Activated effector memory CD4-positive, alpha-beta T cell treated with Interleukin-2 at 50 U/mL for 16 hours (primary cell): Measurements from ENCODE around the gene ELN.

Source experiments
- DNase-seq: peaks from one replicate; pipeline ENCODE4 v3.0.0-alpha.2; 2020

The ELN gene

DNA sequence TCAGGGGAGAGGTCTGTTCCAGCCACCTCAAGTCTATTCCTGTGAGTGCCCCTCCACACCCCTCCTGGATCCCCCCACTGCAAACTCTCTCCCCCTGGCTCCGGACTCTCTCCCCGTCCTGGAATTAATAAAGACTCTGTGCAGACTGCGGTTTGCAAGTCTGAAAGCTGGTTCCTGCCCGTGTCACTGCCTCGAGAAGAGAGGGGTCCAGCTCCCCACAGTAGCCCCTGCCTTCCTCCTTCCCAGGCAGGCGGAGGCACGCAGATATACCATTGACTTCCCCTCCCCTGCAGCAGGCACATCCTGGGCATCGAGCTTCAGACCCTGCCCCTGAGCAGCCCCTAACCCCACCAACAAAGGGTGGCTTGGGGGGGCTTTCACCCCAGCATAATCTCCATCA lies 2.2 kb upstream of the ELN start:
- no peak for DNase-seq

DNA sequence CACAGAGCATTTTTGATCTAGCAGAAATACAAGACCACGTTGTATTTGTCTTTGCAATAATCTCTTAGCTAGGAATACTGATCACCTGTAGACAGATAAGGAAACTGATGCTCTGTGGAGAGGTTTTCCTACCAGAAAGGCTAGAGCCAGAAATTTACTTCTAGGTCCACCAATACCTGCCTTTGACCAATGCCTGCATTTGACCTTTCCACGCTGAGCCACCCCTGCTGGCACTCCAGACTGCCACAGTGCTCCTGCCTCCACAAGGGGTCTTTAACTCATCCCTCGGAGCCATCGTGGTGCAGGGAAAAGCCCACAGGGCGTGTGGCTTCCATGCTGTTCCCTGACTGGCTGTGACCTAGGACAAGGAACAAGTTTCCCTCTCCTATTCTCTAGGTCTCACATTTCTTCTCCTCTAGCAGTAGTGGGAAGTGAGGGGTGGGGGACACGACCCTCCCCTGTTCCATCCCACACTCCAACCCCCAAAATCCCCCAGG lies 1.5 kb upstream of the ELN start:
- DNase-seq, result no peak

DNA sequence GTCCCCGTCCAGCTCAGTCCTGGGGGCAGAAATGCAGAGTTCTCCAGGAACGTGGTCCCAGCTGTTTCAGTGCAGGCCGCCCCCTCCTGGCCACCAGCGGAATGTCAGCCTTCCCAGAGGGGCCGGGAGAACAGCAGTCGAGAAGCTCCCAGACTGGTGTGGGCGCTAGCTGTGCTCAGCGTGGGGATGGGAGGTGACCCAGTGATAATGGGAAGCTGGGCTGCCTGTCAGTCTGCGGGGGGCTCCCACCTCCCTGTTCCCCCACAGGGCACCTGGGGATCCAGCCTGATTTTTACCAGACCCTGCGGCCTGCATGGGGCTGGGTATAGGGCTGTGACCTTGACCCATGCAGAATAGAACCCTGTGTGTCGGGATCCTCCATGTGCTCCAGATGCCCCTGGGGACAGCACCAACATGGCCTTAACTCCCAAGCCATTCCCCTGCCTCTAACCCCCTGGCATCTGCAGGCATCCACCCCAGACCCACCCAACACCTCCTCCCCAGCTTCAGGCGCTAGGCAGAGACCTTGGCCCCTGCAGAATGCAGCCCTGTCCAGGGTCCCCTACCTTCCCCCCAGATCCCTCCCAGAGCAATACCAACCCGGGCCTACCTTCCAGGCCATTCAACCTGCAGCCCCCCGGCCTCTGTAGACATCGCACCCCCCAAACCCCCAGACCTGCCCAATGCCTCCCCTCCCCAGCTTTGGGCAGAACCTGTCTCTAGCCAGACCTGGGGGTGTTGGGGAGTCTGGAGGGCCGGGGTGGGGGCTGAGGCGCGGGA lies 880 bp upstream of the ELN start:
- DNase-seq, result peak; percentile 33

DNA sequence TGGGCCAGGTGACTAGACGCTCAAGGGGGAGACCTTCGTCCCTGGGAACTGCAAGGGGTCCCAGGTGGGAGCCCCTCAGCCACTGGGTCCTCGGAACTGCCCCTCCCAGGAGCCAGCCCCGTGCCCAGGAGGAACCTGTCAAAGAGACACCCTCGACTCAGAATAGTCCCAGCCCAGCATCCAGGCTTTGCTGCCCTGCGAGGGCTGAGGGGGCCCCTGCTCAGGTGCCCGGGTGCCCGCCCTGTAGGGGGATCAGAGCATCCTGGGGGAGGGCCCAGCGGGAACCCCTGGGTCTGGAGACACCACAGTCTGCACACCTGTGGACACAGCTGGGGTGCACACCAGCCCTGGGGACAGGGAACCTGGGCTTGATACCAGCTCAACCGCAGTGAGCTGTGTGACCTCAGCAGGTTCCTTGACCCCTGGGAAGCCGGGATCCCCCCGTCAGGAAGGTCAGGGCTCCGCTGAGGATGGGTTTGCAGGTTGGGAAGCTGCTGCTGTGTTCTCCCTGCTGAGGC lies 407 bp downstream of the ELN start:
- no peak for DNase-seq

DNA sequence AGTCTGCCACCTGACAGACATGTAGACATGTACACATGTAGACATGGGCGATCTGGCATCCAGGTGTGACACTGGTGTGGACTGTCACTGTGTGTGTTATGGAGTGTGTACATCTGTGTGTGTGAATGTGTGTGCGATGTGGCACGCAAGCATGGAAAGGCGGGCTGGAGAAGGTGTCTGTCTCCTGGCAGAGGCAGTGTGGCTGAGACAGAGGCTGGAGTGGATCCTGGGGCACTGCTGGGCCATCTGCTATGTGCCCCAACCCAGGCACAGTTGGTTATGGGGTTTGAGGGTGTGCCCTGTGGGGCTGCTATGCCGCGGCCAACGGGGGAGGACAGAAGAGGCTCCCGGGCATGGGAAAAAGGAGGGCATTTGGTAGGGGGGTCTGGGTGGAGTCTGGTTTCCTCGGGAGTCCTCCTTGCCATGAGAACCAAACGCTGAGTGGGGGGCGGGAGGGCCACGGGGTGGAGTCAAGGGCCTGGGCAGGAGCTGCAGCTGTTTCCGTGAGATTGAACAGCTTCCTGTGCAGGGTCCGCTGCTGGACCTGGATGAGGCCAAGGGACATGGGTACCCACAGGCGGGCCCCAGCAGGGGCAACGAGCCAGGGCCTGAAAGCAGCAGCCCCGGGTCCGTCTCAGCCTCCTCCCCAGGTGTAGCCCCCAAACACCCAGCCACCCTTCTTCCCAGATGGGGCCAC lies 1.3 kb downstream of the ELN start:
- no peak for DNase-seq

DNA sequence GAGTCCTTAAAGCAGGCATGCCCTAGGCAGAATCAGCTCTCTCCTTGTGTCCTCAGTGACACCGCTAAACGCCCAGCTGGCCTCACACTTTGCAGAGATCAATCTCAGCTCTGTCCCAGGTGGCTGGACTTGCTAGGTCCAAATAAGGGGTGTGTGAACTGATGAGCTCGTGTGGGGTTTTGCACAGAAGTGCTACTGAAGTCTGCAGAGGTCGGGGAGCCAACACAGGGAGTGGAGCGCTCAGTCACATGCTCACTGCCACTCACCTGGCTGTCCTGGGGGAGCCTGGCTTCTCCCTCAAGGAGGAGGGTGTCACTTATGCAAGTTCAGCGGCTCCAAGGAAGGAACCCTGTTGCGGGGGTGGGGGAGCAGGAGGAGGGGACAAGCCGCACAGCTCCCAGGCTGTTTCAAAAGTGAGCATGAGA lies 2.0 kb downstream of the ELN start:
- no peak for DNase-seq

DNA sequence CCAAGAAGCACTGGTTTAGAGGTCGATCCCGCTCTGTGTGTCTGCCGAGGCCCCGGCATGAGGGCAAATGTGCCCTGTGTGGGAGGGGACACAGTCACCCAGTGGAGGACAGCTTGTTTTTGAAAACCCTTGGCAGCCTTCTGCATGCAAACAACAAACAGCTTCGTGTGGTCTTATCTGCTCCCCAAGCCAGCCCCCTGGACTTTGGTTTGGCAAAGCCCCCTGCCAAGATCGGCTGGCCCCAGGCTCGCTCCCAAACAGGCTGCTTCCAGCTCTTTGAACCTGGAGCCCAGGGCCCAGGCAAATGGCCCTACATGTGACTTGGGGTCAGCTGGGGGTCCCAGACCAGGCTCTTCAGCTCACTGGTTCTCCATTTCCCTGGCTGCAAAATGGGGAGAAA lies 2.9 kb downstream of the ELN start:
- DNase-seq, result no peak

DNA sequence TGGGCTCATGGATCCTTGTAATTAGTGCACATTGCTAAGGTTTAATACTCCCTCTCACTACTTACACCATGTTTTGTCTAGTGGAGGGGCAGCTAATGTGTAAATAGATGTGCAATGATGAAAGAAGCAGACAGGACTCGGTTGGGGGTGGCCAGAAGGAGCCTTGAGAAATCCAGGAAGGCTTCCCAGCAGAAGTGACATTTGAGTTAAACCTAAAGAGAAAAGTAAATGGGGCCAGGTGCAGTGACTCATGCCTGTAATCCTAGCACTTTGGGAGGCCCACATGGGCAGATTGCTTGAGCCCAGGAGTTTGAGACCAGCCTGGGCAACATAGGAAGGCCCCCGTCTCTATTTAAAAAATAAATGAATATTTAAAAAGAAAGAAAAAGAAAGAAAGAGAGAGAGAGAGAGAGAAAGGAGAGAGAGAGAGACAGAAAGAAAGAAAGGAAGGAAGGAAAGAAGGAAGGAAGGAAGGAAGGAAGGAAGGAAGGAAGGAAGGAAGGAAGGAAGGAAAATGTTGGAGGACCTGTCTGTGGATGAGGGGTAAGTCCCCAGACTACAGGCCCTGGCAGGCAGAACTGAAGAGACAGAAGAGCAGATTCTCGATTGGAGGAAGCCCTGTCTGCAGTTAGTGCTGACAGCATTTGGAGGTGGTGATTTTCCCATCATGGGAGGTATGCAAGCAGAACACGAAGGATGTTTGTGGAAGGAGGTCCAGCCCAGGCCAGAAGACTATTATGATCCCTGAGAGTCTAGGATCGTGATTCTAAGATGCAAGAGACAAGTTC lies 3.6 kb downstream of the ELN start:
- no peak for DNase-seq

DNA sequence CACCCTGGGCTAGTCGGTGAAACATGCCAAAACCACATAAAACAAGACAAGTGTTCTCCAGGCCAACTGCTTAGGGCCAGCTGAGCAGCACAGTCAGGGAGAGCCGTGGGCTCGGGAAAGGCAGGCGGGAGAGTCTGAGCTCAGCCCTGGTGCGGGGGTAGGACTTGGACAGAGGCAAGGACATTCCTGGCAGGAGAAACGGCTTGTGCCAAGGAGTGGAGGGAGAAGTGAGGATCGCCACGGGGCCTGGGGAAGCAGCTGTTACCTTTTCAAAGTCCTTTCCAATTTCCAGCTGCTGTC lies 4.2 kb downstream of the ELN start:
- no peak for DNase-seq

DNA sequence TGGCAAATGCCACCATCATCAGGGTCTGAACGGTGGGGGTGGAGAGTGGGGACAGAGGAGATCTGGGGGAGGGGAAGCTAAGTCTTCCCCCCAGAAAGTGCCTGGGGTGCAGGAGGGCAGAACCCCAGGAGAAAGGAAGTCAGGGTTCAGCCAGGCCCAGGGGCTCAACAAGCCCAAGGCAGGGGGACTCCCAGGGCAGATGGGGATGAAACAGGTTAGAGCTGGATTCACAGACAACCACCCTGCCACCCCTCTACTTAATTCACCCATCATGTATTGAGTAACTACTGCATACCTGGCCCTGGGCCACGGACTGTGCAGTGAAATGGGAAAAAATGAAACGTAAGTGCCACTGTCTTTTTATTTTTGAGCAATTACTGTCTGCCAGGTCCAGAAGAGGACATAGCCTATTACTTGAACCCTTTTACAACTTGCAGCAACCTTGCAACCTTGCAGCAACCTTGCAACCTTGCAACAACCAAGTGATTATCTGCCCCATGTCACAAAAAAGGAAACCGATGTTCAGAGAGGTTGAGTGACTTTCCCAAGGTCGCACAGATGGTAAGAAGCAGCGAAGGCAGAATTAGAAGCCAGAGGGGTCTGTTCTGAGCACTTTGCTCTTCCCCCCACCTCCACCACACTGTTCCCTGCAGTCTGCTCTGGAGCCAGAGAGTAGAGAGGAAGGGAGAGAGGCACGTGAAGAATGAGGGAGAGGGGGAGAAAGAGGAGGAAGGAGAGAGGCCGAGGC lies 4.8 kb downstream of the ELN start:
- no peak for DNase-seq

DNA sequence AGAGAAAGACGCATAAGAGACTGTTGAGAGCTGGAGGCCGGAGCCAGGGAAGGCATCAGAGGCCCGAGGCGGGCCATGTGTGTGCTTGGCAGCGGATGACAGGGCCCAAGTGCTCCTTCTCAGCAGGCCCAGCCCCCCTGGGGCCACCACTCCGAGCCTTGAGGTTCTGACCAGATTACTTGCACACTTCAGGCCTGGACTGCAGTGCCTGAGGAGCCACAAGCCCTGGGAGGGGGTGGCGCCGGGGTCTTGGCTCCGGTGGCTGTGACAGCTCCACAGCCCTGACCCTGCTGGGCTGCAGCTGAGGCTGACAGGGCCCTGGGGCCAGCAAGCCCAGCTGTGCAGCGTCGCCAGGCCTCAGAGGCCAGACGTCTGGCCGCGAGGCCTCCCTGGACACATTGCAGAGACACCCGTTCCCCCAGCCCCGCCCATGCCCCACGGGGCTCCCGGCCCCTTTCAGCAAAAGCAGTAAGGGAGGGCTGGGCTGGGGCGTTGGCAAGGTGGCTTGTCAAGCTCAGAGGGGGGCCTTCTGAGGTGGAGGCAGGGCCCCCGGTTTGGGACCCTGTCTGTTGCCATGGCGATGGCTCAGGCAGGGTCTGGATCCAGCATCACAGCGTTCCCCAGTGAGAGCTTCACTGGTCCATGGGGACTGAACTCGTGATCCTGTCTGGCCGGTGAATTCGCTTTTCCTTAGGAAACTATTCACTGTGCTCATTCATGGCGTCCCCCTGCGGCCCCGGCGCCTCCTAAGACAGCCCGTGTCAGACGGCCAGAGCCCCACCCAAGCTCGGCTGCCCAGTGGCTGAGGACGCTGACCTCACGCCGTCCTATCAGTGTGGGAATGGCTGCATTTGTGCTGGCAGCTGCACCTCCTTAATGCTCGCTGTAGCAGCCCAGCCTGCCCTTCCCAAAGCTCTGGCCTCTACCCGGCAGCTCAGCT lies 5.7 kb downstream of the ELN start:
- no peak for DNase-seq

DNA sequence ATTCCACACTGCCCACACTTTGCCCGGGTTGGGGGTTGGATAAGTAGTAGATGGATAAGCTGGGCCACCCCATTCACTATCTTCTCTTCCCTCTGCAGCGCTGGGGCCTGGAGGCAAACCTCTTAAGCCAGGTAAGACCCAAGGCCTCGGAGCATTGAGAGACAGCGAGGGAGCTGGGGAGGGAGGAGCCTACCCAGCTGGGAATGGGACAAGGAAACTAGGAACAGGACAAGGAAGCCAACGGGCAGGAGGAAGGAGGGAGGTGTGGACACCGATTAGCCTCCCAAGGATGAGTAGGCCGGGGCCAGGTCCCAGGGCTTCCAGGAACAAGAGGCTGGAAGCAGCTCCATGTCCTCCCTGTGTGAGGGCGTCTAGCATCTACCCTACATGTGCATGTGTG lies 9.6 kb downstream of the ELN start:
- DNase-seq, result no peak

DNA sequence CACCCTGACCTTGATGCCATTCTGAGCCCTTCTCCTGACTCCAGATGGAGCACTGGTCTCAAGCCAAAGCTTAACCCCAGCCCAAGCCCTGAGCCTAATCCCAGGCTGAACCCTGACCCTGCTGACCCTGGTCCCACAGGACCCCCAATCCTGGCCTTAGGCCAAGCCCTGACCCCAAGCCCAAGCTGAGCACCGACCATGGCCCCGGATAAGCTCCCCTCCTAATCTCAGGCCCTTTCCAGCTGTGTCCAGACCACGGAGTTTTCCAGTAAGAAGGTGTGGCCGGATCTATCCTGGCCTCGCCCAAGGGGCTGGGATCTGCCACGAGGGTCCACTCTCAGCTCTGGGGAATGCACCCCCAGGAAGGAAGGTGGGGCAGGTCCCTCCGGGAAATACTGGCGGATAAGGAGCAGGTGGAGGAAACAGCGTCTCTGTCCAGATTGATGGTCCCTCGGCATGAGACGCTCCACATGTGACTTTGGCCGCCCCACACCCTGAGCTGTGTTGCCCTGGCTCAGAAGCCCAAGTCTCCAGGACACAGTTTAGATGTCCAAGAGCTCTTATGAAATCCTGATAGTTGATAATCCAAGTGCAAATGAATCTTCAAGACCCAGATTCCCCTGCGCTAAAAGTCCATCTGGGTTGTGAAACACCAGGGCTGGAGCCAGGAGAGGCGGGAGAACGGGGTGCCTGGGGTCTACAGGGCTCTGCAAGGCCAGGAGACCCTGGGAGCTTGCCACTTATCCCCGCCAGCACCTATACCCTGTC lies 10.4 kb downstream of the ELN start:
- no peak for DNase-seq

DNA sequence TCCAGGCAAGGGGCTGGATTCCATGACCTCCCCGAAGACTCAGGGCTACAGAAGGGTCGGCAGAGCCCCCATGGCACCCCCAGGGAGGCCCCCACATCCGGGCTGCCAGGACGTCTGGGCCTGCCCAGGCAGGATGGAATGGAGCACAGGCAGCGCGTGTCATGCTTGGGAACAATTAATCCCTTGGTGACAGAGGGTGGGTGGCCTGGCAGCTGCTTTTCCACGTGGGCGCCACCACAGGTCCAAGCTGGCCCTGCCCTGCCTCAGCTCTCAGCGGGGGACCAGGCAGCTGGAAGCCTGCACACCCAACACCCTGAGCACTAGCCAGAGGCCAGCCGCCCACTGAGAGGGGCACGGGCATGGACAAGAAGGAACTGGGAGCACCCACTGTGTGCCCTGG lies 11.4 kb downstream of the ELN start:
- no peak for DNase-seq

DNA sequence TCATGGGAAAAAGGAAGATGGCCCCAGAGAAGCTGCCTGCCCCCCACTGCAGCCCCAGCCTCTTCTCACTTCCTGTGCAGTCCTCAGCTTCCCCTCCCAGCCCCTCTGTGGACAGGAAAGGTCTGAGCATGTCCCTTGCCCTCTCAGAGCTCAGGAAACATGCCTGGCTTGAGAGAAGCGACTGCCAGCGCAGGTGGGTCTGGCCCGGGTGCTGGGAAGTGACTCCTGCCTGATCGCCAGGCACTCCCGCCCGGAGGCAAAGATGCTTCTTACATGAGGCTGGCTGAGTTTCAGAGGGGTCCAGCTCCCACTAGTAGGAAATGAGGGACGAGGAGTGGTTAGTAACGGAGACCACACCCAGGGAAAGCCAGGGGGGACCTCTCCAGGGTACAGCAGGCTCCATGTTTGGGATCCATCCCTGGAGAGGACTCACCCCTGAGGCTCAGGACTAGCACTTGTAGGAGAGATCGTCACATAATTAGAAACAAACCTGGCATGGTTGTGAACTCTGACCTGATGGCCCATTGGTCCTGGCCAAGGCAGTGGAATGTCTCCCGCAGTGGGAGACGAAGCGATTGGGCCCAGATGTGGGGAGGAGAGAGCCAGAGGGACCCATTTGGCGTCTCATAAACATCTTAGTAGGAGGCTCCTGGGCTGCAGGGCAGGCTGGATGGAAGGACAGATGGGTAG lies 12.3 kb downstream of the ELN start:
- no peak for DNase-seq

DNA sequence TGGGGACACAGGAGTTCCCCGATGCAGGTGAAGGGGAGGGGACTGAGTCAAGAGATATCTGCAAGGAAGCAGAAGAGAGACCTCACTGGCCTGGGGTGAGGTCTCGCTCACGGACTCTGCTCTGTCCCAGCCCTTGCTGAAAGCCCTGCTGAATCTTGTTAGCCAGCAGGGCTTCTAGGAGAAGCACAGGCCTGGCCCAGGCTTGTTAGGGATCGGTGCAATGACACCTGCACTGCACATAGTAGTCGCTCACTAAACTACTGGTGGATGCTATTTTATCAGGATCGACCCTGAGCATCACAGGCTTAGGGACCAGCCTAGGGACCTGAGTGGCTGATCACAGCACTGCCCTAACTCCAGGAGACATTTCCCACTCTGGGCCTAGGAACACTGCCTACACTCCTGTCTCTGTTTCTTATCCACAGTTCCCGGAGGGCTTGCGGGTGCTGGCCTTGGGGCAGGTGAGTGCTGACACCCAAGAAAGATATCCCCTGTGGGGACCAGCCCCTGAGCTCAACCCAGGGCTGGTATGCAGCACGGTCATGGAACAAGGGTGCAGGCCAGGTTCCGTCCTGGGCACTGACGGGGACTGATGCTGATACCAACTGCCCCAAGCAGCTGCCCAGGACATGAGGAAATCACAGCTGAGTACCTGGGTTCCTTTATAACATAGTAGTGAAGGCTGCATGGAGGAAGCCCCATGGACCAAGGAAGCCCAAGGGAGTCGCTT lies 13.0 kb downstream of the ELN start:
- DNase-seq, result no peak

DNA sequence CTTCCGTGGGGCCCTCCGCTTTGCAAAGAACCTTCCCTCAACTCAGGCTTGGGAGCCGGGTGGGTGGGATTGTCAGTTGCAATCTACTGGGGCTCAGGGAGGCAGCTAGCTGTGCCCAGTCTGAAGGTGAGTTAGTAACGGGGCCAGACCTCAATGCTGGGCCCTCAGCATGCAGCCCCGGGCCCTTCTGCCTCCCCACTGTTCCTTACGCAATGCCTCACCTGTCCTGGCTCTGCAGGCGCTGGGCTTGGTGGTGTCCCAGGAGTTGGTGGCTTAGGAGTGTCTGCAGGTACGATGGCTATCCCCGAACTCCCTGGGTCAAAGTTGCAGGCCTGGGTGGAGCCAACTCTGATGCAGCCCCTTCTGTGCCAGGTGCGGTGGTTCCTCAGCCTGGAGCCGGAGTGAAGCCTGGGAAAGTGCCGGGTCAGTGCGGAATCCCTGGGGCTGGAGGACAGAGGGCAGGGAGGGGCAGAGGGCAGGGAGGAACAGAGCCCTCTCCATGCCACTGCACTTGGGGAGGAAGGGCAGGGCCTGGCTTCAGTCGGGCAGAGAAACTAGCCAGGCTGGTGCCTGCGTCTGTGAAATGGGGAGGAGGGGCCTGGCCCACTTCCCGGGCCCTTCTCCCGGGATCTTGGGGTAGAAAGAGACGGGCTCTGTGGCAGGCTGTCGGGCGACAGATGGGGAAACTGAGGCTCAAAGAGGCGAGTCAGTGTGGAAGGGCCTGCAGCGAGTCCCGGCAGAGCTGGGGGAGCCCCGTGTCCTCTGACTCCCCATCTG lies 15.0 kb downstream of the ELN start:
- no peak for DNase-seq

DNA sequence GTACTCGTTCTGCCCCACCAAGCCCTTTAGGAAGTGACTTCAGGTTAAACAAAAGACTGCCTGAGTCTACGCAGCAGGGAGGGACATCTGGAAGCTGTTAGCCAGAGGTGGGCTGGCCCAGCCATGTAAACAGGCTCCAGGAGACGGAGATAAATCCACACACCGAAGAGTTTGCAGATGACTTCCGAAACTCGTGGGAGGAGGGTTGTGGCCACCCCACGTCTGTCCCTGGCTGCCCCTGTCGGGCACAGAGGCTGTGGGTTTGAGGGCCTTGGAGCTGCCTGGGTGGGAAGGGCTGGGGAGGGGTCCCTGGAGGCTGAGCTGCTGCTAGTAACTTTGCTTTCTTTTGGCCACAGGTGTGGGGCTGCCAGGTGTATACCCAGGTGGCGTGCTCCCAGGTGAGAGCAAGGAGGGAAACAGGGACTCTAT lies 15.6 kb downstream of the ELN start:
- no peak for DNase-seq
